GM21447 (cell line): ENCODE measurements around the gene CMAS.

Experiments
- ATAC-seq: cut with Tn5 transposase; IDR thresholded peaks from one replicate; pipeline ENCODE4 v1.9.1; 2021; ENCODE audit not compliant: unreplicated experiment

Gene CMAS

DNA sequence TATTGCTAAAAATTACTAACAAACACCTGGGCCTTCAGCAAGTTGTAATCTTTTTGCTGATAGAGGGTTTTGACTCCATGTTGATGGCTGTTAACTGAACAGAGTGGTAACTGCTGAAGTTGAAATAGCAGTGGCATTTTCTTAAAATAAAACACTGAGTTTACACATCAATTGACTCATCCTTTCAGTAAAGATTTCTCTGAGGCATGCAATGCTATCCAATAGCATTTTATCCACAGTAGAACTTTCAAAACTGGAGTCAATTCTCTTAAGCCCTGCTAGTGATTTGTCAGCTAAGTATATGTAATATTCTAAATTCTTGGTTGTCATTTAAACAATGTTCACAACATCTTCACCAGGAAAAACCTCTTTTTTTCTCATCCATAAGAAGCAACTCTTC, 59.5 kb downstream of the CMAS start:
- no peak for ATAC-seq

DNA sequence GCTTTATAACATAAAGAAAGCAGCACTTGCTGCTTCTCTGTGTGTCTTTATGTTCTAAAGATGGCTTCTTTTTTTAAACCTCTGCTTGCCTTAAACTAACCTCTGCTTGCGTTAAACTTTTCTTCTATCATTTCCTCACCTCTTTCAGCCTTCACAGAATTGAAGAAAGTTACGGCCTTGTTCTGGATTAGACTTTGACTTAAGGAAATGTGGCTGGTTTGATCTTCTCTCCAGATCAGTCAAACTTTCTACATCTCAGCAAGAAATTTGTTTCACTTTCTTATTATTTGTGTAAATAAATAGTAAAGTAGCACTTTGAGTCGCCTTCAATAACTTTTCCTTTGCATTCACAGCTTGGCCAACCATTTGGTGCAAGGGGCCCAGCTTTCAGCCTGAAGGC, 64.2 kb downstream of the CMAS start:
- no peak for ATAC-seq
